NB4 (cell line): Measurements from ENCODE around the gene SHISAL1.

Source experiments
- DNase-seq: peaks from one replicate; pipeline ENCODE4 v3.0.0; 2010; ENCODE audit warnings: low read depth
- H3K4me3 ChIP-seq: one replicate; pipeline ENCODE4 v1.5.1; 2011; ENCODE audit warnings: mild to moderate bottlenecking, low read depth, low read length, moderate library complexity
- MYC ChIP-seq: IDR thresholded peaks from 2 replicates; pipeline ENCODE4 v1.6.1; 2011; ENCODE audit warnings: low read depth, low read length
- POLR2A ChIP-seq: IDR thresholded peaks from 2 replicates; pipeline ENCODE4 v1.6.1; 2011; ENCODE audit warnings: mild to moderate bottlenecking; ENCODE audit not compliant: insufficient read length; ENCODE audit errors: extremely low read depth
- TF ChIP-seq, protein P1 (sequence below): IDR thresholded peaks from one replicate; pipeline ENCODE4 v1.5.1; 2012; ENCODE audit warnings: low read depth, low read length
- TF ChIP-seq, protein P2 (sequence below): IDR thresholded peaks from 2 replicates; pipeline ENCODE4 v1.6.1; 2011; ENCODE audit warnings: low read depth, low read length

SHISAL1 gene

DNA sequence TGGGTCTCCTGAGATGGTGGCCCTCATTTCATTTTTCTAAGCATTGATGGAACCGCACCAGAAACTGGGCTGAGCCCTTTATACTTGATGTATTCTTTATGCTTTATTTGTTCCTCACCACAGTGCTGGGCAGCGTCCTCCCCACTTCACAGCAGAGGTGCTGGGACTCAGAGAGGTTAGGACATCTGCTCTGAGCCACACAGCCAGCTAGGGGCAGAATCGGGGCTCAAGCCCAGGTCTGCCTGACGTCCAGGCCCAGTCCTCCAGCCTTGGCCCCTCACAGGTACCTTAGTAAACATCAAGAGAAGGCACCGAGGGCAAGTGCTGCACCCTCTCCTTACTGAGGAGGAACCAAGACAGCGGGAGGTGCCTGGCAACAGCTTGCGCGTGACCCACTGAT lies 20.2 kb upstream of the SHISAL1 start:
- no peak for DNase-seq
- no peak for TF ChIP-seq MYC
- TF ChIP-seq, protein P1, sequence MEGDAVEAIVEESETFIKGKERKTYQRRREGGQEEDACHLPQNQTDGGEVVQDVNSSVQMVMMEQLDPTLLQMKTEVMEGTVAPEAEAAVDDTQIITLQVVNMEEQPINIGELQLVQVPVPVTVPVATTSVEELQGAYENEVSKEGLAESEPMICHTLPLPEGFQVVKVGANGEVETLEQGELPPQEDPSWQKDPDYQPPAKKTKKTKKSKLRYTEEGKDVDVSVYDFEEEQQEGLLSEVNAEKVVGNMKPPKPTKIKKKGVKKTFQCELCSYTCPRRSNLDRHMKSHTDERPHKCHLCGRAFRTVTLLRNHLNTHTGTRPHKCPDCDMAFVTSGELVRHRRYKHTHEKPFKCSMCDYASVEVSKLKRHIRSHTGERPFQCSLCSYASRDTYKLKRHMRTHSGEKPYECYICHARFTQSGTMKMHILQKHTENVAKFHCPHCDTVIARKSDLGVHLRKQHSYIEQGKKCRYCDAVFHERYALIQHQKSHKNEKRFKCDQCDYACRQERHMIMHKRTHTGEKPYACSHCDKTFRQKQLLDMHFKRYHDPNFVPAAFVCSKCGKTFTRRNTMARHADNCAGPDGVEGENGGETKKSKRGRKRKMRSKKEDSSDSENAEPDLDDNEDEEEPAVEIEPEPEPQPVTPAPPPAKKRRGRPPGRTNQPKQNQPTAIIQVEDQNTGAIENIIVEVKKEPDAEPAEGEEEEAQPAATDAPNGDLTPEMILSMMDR, result no peak
- TF ChIP-seq, protein P2, sequence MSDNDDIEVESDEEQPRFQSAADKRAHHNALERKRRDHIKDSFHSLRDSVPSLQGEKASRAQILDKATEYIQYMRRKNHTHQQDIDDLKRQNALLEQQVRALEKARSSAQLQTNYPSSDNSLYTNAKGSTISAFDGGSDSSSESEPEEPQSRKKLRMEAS, result no peak
- TF ChIP-seq POLR2A, result no peak
- no peak overlapping the region for H3K4me3 ChIP-seq

DNA sequence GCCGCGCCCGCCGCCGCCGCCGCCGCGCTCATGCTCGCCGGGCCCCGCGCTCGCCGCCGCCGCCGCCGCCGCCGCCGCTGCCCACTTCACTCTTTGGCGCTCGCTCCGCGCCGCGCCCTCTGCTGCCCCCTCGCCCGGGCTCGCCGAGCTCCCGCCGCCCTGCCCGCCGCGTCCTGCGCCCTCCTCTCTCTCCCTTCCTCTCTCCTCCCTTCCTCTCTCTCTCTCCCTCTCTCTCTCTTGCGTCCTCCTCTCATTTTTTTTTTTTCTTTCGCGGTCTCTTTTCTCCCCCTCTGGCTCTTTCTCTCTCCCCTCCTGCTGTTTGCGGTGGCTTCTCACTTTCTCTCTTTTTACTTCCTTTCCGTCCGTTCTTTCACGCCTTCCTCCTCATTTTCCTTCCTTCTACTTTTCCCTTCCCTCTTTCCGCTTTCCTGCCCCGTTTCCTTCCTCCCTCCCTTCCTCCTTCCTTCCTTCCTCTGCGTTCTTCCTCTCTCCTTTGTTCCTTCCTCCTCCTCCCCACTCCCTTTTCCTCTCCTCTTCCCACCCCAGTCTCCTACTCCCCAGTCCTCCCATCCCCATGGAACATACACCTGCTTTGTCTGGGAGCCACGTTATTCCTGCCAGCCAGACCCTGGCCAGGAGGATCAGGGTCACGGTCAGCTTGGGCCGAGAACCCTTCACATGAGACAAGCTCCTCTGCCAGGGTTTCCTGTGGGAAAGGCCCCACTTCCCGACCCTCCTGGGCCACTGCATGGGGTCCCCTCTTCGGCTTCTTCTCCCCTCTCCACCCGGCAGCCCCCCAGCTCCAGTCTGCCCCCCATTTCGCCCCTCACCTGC lies 19.3 kb upstream of the SHISAL1 start:
- no peak for TF ChIP-seq MYC
- TF ChIP-seq, protein P2, result no peak
- DNase-seq, result no peak
- H3K4me3 ChIP-seq, result no peak overlapping the region

- no peak overlapping the region for H3K4me3 ChIP-seq
- DNase-seq, result no peak
- TF ChIP-seq POLR2A, result no peak
- TF ChIP-seq, protein P1, result no peak
- no peak for TF ChIP-seq MYC
- TF ChIP-seq, protein P2, result no peak
These were observed 18.3 kb upstream of the SHISAL1 start for GRCh38 chr22:44330744-44331660.

DNA sequence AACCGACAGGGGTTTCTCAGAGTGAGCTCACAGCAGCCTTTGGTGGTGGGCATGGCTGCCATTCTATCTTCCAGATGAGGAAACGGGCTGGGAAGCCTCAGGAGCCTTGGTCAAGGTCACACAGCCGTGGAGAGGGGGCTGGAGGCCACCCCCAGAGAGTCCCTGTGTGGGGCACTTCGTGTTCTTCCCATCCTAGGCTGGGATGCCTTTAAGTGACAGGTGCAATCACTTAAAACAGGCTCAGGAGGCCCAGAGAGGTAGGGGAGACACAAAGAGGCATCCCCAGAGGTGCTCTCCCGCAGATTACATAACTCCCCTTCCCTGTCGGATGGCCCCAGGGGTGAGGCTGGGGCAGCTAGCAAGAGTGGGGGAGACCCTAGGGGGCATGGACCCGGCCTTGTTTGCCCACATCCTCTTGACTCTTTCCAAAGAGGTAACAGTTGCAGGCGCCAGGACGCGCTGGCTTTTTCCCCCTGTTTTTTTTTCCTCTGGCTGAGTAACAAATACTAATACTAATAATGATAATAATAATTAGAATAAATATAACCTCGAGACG lies 17.5 kb upstream of the SHISAL1 start:
- DNase-seq, result peak; percentile 39

GRCh38 chr22:44329179-44329796 lies 16.5 kb upstream of the SHISAL1 start:
- DNase-seq, result peak; percentile 63
- TF ChIP-seq MYC, result no peak
- no peak for TF ChIP-seq POLR2A
- TF ChIP-seq, protein P2, result no peak
- TF ChIP-seq, protein P1, result no peak
- H3K4me3 ChIP-seq, result no peak overlapping the region

More for the DNA sequence above, 17.5 kb upstream of the SHISAL1 start:
- H3K4me3 ChIP-seq, result no peak overlapping the region
- TF ChIP-seq POLR2A (no peak), MYC (no peak)

- TF ChIP-seq, protein P2, result no peak
- TF ChIP-seq, protein P1, result no peak
- TF ChIP-seq MYC (no peak), POLR2A (no peak)
- no peak overlapping the region for H3K4me3 ChIP-seq
These were observed 16.0 kb upstream of the SHISAL1 start for GRCh38 chr22:44328762-44329161.

More at GRCh38 chr22:44328762-44329161, 16.0 kb upstream of the SHISAL1 start:
- no peak for DNase-seq
